Right lung (tissue), 5 donors: ENCODE measurements around the gene CALR. TPM values are rescaled to one million over a fixed set of nuclear protein-coding genes. Genes with fewer than 3 reads are reported as not detected.
"Not testable (repeated sequence)": the region's sequence is repeated elsewhere in the genome, so short reads cannot be mapped to it uniquely, and the experiment has no call there.

Experiments
- DNase-seq, 2 donors: peaks; one replicate each; pipeline ENCODE4 v3.0.0-alpha.2; 2013
- polyA plus RNA-seq, 5 donors: library from polyadenylated mRNA; unstranded; fragments of 120-200 nt; gene quantifications; one replicate each; pipeline versions ENCODE4 v1.2.1 to v1.2.3, GENCODE V29; 2013; ENCODE audit warnings: inconsistent platforms in 1 of 5, low replicate concordance in 1 of 5; ENCODE audit not compliant: insufficient read length in 5 of 5, insufficient read depth in 1 of 5

CALR gene
- polyA plus RNA-seq, 5 donors, result 632 to 884 (median 841) TPM

DNA sequence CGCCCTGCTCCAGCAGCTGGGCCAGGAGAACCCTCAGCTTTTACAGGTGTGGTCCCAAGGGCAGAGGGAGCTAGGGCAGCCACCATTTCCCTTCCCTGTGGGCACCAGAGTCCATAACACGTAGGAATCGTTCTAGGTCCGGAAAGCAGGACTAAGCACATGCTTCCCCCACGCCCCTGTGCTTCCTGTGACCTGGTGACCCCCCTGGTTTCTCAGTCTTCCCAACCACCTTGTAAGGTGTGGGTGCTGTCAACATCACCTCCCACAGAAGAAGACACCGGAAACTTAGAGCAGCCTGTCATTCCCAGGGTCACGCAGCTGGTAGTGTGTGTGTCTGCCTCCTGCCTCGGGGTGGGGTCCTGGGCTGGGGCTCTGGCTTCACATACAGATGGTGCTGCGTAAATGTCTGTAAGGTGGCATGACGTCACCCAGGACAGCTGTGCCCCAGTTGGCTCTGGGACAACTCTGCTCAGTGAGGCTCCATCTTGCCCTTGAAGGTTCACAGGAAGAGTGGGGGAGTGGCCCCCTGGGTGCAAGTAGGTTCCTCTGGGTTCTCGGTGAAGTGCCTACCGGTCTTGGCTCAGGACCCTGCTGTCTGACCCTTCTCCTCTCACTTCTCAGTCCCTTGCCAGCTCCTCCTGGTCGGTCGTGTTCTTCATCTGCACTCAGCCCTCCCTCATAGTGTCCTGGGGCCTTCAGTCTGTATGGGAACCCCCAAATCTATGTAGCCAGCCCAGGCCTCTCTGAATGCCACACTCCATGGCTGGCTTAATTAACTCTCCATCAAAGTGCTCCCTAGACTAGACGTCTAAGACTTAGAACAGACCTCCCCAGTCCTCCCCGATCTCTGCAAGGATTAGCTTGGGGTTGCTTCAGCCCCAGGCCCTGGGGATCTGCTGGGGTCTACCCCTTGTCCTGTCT is 11.2 kb downstream of the CALR start:
- no peak for DNase-seq

DNA sequence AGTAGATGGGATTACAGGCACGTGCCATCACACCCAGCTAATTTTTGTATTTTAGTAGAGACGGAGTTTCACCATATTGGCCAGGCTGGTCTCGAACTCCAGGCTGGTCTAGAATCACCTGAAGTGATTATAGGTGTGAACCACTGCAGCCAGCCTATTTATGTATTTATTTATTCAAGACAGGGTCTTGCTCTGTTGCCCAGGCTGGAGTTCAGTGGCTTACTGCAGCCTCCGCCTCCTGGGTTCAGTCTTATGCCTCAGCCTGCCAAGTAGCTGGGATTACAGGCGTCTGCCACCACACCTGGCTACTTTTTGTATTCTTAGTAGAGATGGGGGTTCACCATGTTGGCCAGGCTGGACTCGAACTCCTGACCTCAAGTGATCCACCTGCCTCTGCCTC is 13.6 kb downstream of the CALR start:
- not testable (repeated sequence) for DNase-seq

DNA sequence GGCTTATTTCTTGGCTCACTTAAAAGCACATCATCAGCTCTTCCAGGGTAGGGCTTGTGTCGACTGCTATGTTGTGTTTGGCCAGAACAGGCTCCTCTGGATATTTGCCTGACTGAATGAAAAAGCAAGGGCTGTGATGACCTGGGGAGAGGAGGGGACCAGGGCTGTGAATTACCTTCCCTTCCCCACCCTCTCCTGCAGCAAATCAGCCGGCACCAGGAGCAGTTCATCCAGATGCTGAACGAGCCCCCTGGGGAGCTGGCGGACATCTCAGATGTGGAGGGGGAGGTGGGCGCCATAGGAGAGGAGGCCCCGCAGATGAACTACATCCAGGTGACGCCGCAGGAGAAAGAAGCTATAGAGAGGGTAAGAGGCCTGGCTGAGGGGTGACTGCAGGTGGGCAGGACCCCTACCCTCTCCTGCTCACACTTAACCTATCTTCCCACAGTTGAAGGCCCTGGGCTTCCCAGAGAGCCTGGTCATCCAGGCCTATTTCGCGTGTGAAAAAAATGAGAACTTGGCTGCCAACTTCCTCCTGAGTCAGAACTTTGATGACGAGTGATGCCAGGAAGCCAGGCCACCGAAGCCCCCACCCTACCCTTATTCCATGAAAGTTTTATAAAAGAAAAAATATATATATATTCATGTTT is 14.2 kb downstream of the CALR start:
- DNase-seq, result no peak

GRCh38 chr19:12953138-12953798 is 14.9 kb downstream of the CALR start:
- DNase-seq, result peak; percentile 75 to 76

GRCh38 chr19:12953799-12954611 is 15.6 kb downstream of the CALR start:
- DNase-seq, result no peak

GRCh38 chr19:12954612-12954962 is 16.2 kb downstream of the CALR start:
- no peak for DNase-seq

GRCh38 chr19:12955575-12955974 is 17.2 kb downstream of the CALR start:
- not testable (repeated sequence) for DNase-seq

DNA sequence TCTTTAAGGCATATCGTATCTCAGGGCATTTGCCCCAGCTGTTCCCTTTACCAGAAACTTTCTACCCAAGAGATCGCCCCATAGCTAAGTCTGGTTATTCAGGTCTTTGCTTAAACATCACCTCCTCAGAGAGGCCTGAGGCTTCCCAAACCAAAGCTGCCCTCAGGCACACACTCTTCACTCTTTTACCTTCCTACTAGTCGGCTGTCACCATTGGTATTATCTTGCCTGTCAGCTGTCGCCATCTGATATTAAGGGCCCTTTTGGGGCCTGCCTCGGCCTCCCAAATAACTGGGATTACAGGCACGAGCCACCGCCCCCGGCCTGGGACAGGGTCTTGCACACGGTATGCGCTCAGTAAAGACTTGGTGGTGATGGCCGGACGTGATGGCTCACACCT is 17.6 kb downstream of the CALR start:
- no peak for DNase-seq

DNA sequence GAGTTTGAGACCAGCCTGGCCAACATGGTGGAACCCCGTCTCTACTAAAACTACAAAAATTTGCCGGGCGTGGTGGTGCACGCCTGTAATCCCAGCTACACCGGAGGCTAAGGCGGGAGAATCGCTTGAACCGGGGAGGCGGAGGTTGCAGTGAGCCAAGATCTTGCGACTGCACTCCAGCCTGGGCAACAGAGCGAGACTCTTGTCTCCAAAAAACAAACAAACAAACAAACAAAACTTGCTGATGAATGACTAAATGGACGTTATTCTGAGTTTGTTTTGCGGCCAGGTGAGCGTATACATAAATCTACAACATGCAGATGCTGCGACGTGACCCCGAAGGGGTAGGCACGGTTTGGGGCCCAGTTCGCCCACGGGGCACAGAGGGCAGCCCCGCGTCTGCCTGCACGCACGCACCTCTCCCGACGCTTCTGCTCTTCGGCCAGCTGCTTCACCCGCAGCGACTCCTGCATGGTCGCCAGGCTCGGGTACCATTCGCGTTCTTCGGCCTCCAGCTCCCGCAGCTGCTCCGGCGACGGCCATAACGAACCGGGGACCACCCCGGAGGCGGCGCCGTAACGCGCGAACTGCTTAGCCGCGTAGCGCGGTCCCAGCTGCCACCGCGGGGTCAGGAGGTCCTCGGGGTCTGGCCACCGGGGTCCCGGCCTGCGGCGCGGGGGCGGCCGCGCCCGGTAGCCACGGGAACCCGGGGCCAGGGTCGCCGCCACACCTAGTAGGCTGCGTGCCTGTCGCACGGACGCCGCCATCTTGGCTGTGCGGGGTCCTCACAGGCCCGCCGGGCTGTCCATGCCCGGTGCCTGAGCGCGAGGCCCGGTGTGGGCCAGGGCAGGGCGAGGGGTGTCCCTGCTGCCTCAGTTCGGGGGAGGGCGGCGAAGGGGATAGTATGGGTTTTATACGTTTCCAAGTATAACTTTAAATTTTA is 18.3 kb downstream of the CALR start, which contains the start of gene GADD45GIP1:
Gene GADD45GIP1 (minus strand): TSS at position 778 of the 943 bp plus-strand sequence. CDS start 11 bp downstream, at position 767.
- peak; percentile 64 to 75 for DNase-seq

- DNase-seq, result not testable (repeated sequence)
Measured at GRCh38 chr19:12957389-12957952, 19.1 kb downstream of the CALR start.

DNA sequence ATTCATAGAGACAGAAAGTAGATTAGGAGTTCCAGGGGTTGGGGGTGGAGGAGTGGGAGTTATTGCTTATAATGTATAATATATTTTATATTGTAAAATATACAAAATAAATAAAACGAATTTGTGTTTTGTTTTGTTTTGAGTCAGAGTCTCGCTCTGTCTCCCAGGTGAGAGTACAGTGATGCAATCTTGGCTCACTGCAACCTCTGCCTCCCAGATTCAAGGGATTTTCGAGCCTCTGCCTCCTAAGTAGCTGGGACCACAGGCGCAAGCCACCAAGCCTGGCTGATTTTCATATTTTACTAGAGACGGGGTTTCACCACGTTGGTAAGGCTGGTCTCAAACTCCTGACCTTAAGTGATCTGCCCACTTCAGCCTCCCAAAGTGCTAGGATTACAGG is 21.1 kb downstream of the CALR start:
- DNase-seq, result no peak

DNA sequence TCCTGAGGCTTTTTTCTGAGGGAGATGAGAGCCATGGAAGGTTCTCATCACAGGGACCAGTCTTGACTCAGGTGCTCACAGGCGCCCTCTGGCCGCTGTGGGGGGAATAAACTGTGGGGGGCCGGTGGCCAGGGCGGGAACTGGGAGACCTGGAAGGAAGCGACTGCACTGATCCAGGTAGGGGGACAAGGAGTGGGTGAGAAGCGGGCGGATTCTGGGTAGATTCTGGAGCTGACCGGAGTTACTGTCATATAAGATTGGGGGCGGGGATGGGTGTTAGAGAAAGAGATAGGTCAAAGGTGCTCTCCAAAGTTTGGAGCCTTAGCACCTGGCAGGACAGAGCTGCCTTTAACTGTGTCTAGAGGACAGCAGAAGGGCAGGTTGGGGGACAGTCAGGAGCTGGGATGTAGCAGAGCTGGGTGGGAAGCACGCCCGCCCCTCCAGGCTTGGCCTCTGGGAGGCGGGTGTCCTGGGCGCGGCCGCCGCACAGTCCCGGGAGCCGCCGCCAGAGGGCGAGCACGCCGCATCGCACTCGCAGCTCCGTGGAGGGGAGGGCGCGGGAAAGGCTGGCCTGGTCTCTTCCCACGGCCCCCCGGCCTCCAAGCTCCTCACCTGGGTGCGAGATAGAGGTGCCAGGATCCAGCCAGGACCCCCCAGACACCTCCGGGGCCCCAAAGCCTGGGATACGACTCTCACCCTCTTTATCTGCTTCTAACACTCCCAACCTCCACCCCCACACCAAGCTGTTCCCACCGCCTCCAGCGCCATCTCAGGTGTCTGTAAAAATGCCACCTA is 26.8 kb downstream of the CALR start:
- peak; percentile 70 to 71 for DNase-seq

DNA sequence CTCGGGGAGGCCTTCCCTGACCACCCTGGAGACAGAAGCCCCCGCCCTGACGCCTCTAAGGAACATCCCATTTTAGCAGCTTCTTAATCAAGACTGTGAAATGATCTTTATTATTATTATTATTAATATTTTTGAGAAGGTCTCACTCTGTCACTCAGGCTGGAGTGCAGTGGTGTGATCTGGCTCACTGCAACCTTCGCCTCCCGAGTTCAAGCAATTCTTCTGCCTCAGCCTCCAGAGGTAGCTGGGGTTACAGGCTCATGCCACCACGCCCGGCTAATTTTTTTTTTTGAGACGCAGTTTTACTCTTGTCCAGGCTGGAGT is 27.4 kb downstream of the CALR start:
- DNase-seq, result no peak

GRCh38 chr19:12967907-12968306 is 29.5 kb downstream of the CALR start:
- no peak for DNase-seq

GRCh38 chr19:12969292-12969988 is 31.0 kb downstream of the CALR start, which contains the start of gene DAND5:
Gene DAND5, plus strand, starts transcription at chr19:12969576. Its CDS starts 85 bp downstream, at chr19:12969661.
- DNase-seq, result no peak

DNA sequence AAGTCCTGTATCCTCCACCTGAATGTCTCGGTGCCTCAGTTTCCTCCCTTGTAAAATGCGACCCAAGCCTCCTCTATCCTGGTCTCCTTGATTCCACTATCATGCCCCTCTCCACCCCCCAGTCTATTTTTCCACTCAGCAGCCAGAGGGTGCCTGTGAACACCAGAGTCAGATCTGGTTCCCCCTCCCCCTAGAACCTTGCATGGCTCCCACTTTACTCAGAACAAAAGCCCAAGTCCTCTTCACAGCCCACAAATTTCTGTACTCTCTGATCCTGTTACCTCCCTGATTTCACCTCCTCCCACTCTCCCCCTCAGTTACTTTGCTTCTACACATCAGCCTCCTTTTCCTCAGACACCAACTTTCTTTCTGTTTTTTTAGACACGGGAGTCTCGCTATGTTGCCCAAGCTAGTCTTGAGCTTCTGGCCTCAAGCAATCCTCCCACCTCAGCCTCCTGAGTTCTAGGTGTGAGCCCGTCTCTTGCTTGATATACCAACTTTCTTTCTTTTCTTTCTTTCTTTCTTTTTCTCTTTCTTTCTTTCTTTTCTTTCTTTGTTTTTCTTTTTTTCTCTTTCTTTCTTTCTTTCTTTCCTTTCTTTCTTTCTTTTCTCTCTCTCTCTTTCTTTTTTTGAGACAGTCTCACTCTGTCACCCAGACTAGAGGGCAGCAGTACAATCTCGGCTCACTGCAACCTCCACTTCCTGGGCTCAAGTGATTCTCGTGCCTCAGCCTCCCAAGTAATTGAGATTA is 31.8 kb downstream of the CALR start:
- no peak for DNase-seq

GRCh38 chr19:12973236-12973635 is 34.8 kb downstream of the CALR start:
- no peak for DNase-seq
